Mucosa of descending colon (tissue), 3 donors: ENCODE measurements around the gene KHDRBS2. TPM values are rescaled to one million over a fixed set of nuclear protein-coding genes. Genes with fewer than 3 reads are reported as not detected.

Experiments used
- ATAC-seq: fragments of 200-7000 bp; cut with Tn5 transposase; one replicate; pipeline ENCODE4 v1.9.1; 2020; ENCODE audit warnings: mild to moderate bottlenecking, moderate library complexity
- DNase-seq, 3 donors: peaks; one replicate each; pipeline ENCODE4 v3.0.0-alpha.2; 2020
- H3K36me3 ChIP-seq: fragments of 200-600 bp; one replicate; pipeline ENCODE4 v1.8.0; 2021; ENCODE audit warnings: low read depth, mild to moderate bottlenecking
- H3K4me1 ChIP-seq: fragments of 200-600 bp; one replicate; pipeline ENCODE4 v1.8.0; 2021; ENCODE audit warnings: low read depth, mild to moderate bottlenecking
- H3K4me3 ChIP-seq: fragments of 200-600 bp; one replicate; pipeline ENCODE4 v1.8.0; 2021; ENCODE audit warnings: mild to moderate bottlenecking
- H3K9me3 ChIP-seq: fragments of 200-600 bp; one replicate; pipeline ENCODE4 v1.8.0; 2021; ENCODE audit warnings: mild to moderate bottlenecking
- intact Hi-C, 2 donors: fragments of 100-400 bp; cut with DNase I in 1 of 2; cut with micrococcal nuclease in 1 of 2; formaldehyde crosslinking; loops; one replicate each; pipeline versions ENCODE4 v1.11.0 to v1.11.1; 2022; cut with DNase I, micrococcal nuclease
- total RNA-seq, 3 donors: library from RNA; stranded (reverse); fragmentation: NEBNext Ultra II Directional in 2 of 3; extraction: Animal tissue kit (Norgen Biotek cat#: 25700) in 2 of 3; gene quantifications; one replicate each; pipeline versions ENCODE4 v1.2.1 to v1.2.4, GENCODE V29; 2021 to 2023
- TF ChIP-seq, protein P1 (sequence below): fragments of 200-600 bp; IDR thresholded peaks from one replicate; pipeline ENCODE4 v1.8.0; 2022; ENCODE audit warnings: antibody characterized with exemption, mild to moderate bottlenecking
- donor health status: DM: no; HTN: no; CAD: no; lungs with moderate emphysema.
- donor health status: DM: no; HTN: no; CAD: no.
- donor health status: DM: no; HTN: yes; CAD: no.

Gene KHDRBS2
- total RNA-seq, 3 donors from 2014 or later = 0.82 to 2.9 (median 1.1) TPM

DNA sequence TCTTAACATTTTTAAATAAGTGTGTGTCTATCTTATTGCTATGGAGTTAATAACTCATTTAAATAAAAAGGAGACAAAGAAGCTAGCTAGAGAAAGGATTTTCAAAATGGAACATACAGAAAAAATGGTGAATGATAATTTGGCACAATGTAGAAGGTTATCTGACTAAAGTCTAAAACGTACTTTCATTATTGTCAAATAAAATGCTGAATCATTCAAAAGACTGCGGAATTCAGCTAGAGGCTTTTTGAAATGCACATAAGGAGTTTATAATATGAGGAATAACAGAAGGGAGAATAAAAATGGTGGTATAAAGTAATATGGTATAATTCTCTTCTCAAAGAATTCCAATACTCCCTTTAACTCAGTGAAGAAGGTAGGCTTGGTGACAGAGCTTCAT lies 597.9 kb downstream of the KHDRBS2 start:
- H3K4me1 ChIP-seq = no peaks in the 10 kb centered on the region
- no peak overlapping the region for H3K4me3 ChIP-seq
- no peaks in the 10 kb centered on the region for H3K36me3 ChIP-seq
- intact Hi-C loops = no loop called here
- TF ChIP-seq, protein P1, sequence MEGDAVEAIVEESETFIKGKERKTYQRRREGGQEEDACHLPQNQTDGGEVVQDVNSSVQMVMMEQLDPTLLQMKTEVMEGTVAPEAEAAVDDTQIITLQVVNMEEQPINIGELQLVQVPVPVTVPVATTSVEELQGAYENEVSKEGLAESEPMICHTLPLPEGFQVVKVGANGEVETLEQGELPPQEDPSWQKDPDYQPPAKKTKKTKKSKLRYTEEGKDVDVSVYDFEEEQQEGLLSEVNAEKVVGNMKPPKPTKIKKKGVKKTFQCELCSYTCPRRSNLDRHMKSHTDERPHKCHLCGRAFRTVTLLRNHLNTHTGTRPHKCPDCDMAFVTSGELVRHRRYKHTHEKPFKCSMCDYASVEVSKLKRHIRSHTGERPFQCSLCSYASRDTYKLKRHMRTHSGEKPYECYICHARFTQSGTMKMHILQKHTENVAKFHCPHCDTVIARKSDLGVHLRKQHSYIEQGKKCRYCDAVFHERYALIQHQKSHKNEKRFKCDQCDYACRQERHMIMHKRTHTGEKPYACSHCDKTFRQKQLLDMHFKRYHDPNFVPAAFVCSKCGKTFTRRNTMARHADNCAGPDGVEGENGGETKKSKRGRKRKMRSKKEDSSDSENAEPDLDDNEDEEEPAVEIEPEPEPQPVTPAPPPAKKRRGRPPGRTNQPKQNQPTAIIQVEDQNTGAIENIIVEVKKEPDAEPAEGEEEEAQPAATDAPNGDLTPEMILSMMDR = no peak
- DNase-seq (no peak), ATAC-seq (no peak)
- peaks cover 38% of the 10 kb centered on the region for H3K9me3 ChIP-seq

DNA sequence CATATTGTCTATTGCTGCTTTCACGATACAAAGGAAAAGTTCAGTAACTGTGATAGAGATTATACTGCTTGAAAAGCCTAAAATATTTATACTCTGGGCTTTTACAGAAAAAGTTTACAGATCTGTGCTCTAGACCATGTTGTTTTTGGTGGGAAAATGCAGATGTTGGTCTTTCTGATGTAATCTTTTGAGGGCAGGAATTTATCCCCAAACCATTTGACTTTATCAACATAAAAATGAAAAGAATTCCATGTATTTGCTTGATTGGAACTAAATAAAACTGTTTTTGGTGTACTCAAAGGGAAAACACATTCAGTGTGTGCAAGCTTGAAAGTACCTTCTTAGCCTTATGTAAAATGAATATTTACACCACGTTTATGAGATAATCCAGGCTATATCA lies 603.5 kb downstream of the KHDRBS2 start:
- H3K4me1 ChIP-seq = no peaks in the 10 kb centered on the region
- ATAC-seq = no peak
- intact Hi-C loops = no loop called here
- no peaks in the 10 kb centered on the region for H3K36me3 ChIP-seq
- no peak overlapping the region for H3K4me3 ChIP-seq
- TF ChIP-seq, protein P1 = no peak
- no peak for DNase-seq
- H3K9me3 ChIP-seq = peaks cover 44% of the 10 kb centered on the region

DNA sequence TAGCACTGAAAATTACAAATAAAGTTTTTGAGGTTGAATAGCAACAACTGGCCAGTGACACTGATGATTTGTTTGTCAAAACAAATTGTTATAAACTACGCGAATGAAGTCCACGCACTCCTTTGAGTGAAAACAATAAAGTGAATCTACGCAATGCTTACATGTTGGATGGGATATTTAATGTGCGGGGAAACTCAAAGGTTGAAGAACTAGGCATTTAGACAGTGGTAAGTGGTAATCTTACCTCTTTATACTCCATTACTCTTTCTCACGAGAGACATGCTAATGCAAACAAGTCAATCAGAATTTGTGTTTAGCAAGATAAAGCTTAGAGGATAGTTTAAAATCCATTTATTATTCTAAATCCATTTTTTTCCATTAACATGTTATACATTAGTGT lies 606.4 kb downstream of the KHDRBS2 start:
- TF ChIP-seq, protein P1 = no peak
- H3K4me1 ChIP-seq = no peaks in the 10 kb centered on the region
- no peak for DNase-seq
- intact Hi-C loops = no loop called here
- no peaks in the 10 kb centered on the region for H3K36me3 ChIP-seq
- no peak for ATAC-seq
- H3K4me3 ChIP-seq = no peak overlapping the region
- H3K9me3 ChIP-seq = peaks cover 36% of the 10 kb centered on the region

DNA sequence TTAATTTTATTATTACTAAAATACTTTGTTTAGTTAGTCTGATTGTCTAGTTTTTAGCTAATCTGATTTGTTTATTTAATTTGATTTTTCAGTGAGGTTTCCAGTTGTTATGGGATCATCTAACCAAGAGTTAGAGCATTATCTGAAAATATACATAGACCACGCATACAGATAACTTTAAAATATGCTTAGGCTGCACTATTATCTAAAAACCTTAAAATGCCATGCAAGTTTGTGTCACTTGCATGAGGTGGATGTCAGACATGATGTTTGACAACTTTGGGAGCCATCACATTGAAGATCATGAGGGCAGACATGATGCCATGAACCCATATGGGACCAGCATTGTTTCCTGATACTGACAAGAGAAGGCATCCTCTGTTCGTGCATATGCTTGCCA lies 610.3 kb downstream of the KHDRBS2 start:
- H3K4me1 ChIP-seq = no peaks in the 10 kb centered on the region
- H3K36me3 ChIP-seq = no peaks in the 10 kb centered on the region
- no peak for DNase-seq
- TF ChIP-seq, protein P1 = no peak
- no peak for ATAC-seq
- H3K4me3 ChIP-seq = no peak overlapping the region
- intact Hi-C loops = no loop called here
- peaks cover 24% of the 10 kb centered on the region for H3K9me3 ChIP-seq

DNA sequence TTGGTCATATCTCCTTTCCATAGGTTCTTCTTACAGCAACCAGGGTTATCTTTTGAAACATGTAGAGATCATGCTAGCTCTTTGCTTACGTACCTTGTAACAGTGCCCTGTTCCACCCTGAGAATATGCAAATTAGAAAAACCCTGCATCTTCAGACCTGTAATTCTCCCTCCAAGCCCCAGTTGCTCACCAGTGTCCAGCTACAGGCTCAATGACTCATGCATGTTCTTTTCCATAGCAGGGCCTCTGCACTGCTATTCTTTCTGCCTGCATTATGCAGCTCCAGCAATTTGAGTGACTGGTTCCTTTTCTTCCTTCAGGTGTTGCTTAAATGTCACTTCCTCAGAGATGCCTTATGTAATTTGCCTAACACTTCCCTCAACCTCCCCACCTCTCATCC lies 636.2 kb downstream of the KHDRBS2 start:
- intact Hi-C loops = no loop called here
- no peak for DNase-seq

More for the DNA sequence above, 636.2 kb downstream of the KHDRBS2 start:
- ATAC-seq = no peak
- Histone ChIP-seq H3K36me3 (no peaks in the 10 kb centered on the region), H3K4me1 (no peaks in the 10 kb centered on the region), H3K9me3 (peaks cover 28% of the 10 kb centered on the region), H3K4me3 (no peak overlapping the region)
- TF ChIP-seq, protein P1 = no peak
